Body of pancreas (tissue), 4 donors: ENCODE measurements around the gene ERC1. TPM values are rescaled to one million over a fixed set of nuclear protein-coding genes. Genes with fewer than 3 reads are reported as not detected.

Experiments used
- ATAC-seq: fragments of 150-250 bp; one replicate; pipeline ENCODE4 v1.9.1; 2016
- DNase-seq, 4 donors: peaks; one replicate each; pipeline ENCODE4 v3.0.0-alpha.2; 2019
- H3K27ac ChIP-seq, 4 donors: fragments of 200-600 bp; sonication (generic); 1 replicate in 3 of 4; 2 replicates in 1 of 4; pipeline versions ENCODE4 v1.5.1 to v1.6.1; 2016 to 2019; ENCODE audit warnings: mild to moderate bottlenecking in 1 of 4, mixed read lengths in 1 of 4, moderate library complexity in 1 of 4
- H3K27me3 ChIP-seq, 2 donors: fragments of 200-600 bp; sonication (generic); one replicate each; pipeline ENCODE4 v1.6.0; 2016; ENCODE audit warnings: mild to moderate bottlenecking in 1 of 2
- H3K36me3 ChIP-seq, 2 donors: fragments of 200-600 bp; sonication (generic); replicated peaks in 1 of 2; 2 replicates each; pipeline ENCODE4 v1.5.1; 2016; ENCODE audit warnings: low read depth in 2 of 2; ENCODE audit not compliant: insufficient read depth in 1 of 2
- H3K4me1 ChIP-seq: fragments of 200-600 bp; sonication (generic); one replicate; pipeline ENCODE4 v1.6.0; 2016
- H3K4me3 ChIP-seq, 2 donors: fragments of 200-600 bp; sonication (generic); 1 replicate in 1 of 2; 2 replicates in 1 of 2; pipeline ENCODE4 v1.5.1; 2016 to 2019
- H3K9me3 ChIP-seq, 3 donors: fragments of 200-600 bp; sonication (generic); 1 replicate in 2 of 3; 2 replicates in 1 of 3; pipeline ENCODE4 v1.5.1; 2016
- POLR2A ChIP-seq, 3 donors: fragments of 450-650 bp; IDR thresholded peaks; one replicate each; pipeline ENCODE4 v1.6.1; 2016; ENCODE audit warnings: antibody characterized with exemption in 3 of 3, mild to moderate bottlenecking in 2 of 3
- WGBS, 2 donors: methylation state at CpG; one replicate each; pipeline ENCODE4 v1.1.5; 2017; 5-methylcytosine and 5-hydroxymethylcytosine counted together
- intact Hi-C: fragments of 100-400 bp; cut with DNase I; formaldehyde crosslinking; loops from one replicate; pipeline ENCODE4 v1.15.1; 2023
- total RNA-seq, 2 donors: library from RNA; depleted of rRNA; stranded (reverse); fragments of >200 nt; gene quantifications; one replicate each; pipeline ENCODE4 v1.1.0, GENCODE V29; 2016
- TF ChIP-seq, protein P1 (sequence below), 7 experiments: fragments of 450-650 bp in 4 of 7; fragments of 200-600 bp in 3 of 7; sonication (generic) in 3 of 7; IDR thresholded peaks; one replicate each; pipeline ENCODE4 v1.5.1; 2016 to 2019; ENCODE audit warnings: antibody characterized with exemption in 7 of 7

The ERC1 gene
- total RNA-seq, 2 donors from 2014 or later, result 20.8 to 29.0 TPM

DNA sequence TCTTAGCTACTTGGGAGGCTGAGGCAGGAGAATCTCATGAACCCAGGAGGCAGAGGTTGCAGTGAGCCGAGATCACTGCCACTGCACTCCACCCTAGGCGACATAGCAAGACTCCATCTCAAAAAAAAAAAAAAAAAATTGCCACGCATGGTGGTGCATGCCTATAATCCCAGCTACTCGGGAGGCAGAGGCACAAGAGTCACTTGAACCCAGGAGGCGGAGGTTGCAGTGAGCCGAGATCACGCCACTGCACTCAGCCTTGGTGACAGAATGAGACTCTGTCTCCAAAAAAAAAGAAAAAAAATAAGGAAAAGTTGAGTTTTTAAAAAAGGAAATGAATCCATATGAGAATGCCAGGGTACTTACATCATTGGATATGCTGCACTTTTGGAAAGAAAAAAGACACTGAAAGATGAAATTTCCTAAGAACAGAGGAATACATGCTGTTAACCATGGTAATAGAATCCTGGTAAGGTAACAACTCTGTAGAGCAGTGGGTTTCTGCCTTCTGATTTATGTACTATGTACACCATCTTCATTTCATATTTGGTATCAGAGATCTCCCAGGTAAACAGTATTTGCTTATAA is 222.7 kb downstream of the ERC1 start:
- WGBS, 2 donors, result 94 to 96% methylated on average over 7 of the region's 7 CpGs
- H3K36me3 ChIP-seq, result no peaks in the 10 kb centered on the region
- H3K27me3 ChIP-seq, result no peaks in the 10 kb centered on the region
- ATAC-seq (no peak), DNase-seq (no peak)
- H3K27ac ChIP-seq, result no peak overlapping the region
- no peaks in the 10 kb centered on the region for H3K9me3 ChIP-seq
- intact Hi-C loops, result no loop called here
- H3K4me3 ChIP-seq, result no peak overlapping the region
- H3K4me1 ChIP-seq, result peaks cover 22% of the 10 kb centered on the region
- TF ChIP-seq, protein P1, sequence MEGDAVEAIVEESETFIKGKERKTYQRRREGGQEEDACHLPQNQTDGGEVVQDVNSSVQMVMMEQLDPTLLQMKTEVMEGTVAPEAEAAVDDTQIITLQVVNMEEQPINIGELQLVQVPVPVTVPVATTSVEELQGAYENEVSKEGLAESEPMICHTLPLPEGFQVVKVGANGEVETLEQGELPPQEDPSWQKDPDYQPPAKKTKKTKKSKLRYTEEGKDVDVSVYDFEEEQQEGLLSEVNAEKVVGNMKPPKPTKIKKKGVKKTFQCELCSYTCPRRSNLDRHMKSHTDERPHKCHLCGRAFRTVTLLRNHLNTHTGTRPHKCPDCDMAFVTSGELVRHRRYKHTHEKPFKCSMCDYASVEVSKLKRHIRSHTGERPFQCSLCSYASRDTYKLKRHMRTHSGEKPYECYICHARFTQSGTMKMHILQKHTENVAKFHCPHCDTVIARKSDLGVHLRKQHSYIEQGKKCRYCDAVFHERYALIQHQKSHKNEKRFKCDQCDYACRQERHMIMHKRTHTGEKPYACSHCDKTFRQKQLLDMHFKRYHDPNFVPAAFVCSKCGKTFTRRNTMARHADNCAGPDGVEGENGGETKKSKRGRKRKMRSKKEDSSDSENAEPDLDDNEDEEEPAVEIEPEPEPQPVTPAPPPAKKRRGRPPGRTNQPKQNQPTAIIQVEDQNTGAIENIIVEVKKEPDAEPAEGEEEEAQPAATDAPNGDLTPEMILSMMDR (IDR thresholded peaks at IDR 0.05), result no peak
- no peak for TF ChIP-seq POLR2A (IDR thresholded peaks at IDR 0.05)

DNA sequence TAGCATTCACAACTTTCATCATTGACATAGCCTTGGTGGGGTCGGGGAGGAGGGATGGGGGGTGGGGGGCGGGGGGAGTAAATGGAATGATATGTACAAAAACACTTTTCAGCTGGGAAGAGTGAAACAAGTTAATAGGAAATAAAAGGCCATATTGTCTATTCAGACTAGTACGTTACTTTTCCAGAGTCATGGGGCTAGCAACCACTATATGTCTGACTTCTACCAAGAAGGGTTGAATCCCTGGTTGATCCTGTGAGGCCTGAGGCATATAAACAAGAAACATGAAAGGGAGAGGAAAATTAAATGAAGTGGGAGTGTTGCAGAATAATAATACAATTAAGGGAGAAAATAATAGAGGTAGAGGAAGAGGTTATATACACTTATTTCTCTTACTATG is 225.5 kb downstream of the ERC1 start:
- Histone ChIP-seq H3K27ac (peak overlapping the region in 3 of 4 donors; percentile 23 to 72 (median 50)), H3K4me3 (no peak overlapping the region), H3K27me3 (no peaks in the 10 kb centered on the region), H3K9me3 (no peaks in the 10 kb centered on the region), H3K36me3 (no peaks in the 10 kb centered on the region), H3K4me1 (peaks cover 46% of the 10 kb centered on the region)
- ATAC-seq, result no peak
- 68 to 71% methylated on average over 3 of the region's 3 CpGs for WGBS, 2 donors
- intact Hi-C loops, result no loop called here
- DNase-seq, result no peak
- no peak for TF ChIP-seq POLR2A (IDR thresholded peaks at IDR 0.05)
- TF ChIP-seq, protein P1 (IDR thresholded peaks at IDR 0.05), result no peak

DNA sequence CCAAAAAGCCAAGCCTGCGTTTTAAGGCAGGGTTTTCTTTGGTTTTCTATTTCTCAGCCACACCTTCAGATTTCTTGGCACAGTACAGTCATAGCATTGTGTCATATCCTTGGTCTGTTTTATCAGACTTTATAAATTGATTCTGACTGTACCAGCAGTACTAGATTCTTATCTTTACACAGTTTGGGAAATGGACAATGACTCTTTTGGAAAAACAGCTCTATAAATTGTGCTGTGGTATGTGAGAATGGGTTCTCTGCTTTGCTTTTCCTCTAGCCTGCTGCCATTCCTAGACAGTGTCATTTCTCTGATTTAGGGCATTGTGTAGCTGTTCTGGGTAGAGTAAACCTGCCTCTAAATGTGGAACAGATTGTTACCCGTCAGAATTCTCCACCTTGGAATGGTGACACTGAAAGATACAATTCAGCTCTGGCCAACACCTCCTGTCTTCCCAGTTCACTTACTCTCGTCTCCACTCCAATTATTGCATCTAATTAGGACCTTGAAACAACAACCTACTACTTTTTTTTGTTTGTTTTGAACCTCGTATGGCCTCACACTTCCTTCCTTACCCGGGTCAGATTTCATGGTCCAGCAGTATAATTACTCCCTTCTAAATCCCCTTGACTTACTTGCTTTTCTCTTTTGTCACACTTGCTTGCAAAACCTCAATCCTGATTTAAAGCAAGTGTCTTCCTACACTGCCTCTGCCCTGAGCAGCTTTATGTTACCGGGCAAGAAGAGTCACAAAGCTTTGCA is 226.3 kb downstream of the ERC1 start:
- no peak for TF ChIP-seq POLR2A (IDR thresholded peaks at IDR 0.05)
- TF ChIP-seq, protein P1 (IDR thresholded peaks at IDR 0.05), result no peak
- H3K4me3 ChIP-seq, result no peak overlapping the region
- H3K27me3 ChIP-seq, result no peaks in the 10 kb centered on the region
- intact Hi-C loops, result no loop called here
- 19 to 20% methylated on average over 6 of the region's 6 CpGs for WGBS, 2 donors
- no peaks in the 10 kb centered on the region for H3K9me3 ChIP-seq
- ATAC-seq (peak; percentile 77), DNase-seq (no peak)
- peak overlapping the region in 3 of 4 donors; percentile 23 to 72 (median 50) for H3K27ac ChIP-seq
- H3K4me1 ChIP-seq, result peaks cover 46% of the 10 kb centered on the region
- no peaks in the 10 kb centered on the region for H3K36me3 ChIP-seq

DNA sequence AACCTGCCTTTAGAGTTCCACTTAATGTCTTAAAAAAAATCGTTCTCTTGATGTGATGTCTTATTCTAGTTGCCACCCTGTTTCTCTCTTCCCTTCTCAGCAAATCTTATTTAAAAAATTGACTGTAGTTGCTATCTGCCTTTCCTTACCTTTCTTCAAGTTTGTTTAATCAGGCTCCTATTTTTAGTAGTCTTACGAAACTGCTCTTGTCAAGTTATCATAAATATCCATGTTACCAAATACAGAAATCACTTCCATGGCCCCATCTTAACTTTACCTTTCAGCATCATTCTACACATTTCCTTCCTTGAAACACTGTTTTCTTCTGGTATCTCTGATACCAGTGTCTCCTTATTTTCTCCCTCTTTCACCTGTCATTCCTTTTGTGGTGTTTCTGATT is 227.3 kb downstream of the ERC1 start:
- H3K27me3 ChIP-seq, result no peaks in the 10 kb centered on the region
- WGBS, 2 donors, result 32 to 35% methylated on average over 2 of the region's 2 CpGs
- intact Hi-C loops, result no loop called here
- H3K9me3 ChIP-seq, result no peaks in the 10 kb centered on the region
- H3K36me3 ChIP-seq, result no peaks in the 10 kb centered on the region
- H3K27ac ChIP-seq, result peak overlapping the region in 1 of 4 donors; percentile 50
- no peak for ATAC-seq
- no peak overlapping the region for H3K4me3 ChIP-seq
- H3K4me1 ChIP-seq, result peaks cover 46% of the 10 kb centered on the region
- DNase-seq, result no peak
- no peak for TF ChIP-seq POLR2A (IDR thresholded peaks at IDR 0.05)
- TF ChIP-seq, protein P1 (IDR thresholded peaks at IDR 0.05), result no peak
